Right lung (tissue), 5 donors: ENCODE results near the gene SORCS3. TPM values are rescaled to one million over a fixed set of nuclear protein-coding genes. Genes with fewer than 3 reads are reported as not detected.

Experiments used
- DNase-seq, 2 donors: peaks; one replicate each; pipeline ENCODE4 v3.0.0-alpha.2; 2013
- polyA plus RNA-seq, 5 donors: library from polyadenylated mRNA; unstranded; fragments of 120-200 nt; gene quantifications; one replicate each; pipeline versions ENCODE4 v1.2.1 to v1.2.3, GENCODE V29; 2013; ENCODE audit warnings: inconsistent platforms in 1 of 5, low replicate concordance in 1 of 5; ENCODE audit not compliant: insufficient read length in 5 of 5, insufficient read depth in 1 of 5

The SORCS3 gene
- polyA plus RNA-seq, 5 donors, result 0.03 to 0.12 (median 0.09) TPM

DNA sequence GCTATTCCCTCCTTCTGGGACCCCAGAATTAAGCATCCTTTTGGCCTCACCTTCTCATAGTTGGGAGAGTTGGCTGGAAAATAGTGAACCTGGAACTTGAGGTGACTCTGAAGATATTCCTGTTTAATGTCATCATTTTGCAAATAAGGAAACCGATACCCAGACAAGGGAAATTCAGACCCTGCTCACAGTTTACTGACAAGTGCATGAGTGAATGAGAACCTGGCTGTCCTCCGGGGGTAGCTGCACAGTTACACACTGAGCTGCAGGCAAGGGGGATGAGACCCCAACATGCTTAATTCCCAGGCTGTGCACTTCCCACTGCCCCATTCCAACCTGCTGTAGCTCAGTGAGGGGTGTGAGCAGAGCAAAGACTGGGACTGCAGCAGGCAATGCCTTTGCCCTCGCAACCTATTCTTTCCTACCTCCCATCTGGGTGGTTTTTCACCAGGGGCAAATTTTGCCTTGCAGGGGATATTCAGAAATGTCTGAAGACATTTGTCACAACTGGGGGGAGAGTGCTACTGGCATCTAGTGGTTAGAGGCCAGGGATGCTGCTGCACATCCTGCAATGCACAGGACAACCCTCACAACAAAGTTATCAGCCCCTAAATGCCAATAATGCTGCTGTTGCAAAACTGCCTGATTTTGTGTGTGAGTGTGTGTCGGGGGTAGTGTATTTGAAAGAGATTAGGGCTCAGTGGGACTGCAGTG lies 136.2 kb downstream of the SORCS3 start:
- no peak for DNase-seq

DNA sequence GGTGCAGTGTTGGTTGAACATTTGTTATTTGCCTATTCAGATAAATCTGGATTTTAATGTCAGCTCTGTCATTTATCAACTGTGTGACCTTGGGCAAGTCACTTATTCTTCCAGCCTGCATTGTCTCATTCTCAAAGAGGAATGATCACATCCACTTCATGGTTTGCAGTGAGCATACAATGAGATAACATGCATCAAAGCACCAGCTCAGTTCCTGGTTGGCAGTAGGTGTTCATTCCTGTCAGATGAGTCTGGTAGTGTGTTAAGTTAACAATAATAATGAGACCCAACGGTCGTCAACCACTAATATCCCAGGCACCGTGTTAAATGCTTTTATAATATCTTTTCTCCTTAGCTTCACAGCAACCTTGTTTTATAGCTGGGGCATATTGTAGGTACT lies 137.3 kb downstream of the SORCS3 start:
- no peak for DNase-seq

DNA sequence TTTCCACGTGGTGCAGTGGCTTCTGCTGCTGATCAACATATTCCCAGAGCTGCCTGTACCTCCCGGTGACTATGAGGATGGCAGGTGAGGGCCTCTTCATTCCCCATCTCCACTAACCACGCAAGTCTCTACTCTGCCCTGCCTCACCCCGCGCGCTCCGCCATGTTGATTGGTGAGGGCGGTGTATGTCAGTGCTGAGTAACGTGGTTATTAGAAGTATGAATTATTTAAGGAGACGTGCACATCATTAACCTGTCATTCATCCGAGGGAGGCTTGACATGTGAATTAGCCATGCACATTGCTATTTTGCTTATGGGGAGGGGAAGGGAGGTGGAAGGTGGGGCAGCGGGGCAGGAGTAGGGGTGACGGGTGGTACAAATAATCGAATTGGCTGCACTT lies 138.6 kb downstream of the SORCS3 start:
- no peak for DNase-seq

DNA sequence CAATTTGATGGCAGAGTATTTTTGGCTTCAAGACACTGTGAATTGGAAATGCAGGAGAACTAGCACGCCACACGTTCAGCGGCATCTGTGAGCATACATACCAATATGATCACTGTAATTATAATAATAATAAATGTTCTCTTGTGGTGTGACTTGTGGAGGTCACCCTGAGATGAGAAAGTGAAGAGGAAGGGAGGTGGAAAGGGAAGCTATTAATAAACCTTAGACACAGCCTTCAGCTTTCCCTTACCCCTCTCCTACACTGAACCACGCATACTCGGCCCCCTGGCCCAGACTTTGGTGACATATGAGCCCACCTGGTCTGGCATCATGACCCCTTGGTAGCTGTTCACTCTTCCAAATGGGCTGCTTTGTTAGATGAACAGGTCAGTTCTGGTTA lies 139.1 kb downstream of the SORCS3 start:
- DNase-seq, result no peak

DNA sequence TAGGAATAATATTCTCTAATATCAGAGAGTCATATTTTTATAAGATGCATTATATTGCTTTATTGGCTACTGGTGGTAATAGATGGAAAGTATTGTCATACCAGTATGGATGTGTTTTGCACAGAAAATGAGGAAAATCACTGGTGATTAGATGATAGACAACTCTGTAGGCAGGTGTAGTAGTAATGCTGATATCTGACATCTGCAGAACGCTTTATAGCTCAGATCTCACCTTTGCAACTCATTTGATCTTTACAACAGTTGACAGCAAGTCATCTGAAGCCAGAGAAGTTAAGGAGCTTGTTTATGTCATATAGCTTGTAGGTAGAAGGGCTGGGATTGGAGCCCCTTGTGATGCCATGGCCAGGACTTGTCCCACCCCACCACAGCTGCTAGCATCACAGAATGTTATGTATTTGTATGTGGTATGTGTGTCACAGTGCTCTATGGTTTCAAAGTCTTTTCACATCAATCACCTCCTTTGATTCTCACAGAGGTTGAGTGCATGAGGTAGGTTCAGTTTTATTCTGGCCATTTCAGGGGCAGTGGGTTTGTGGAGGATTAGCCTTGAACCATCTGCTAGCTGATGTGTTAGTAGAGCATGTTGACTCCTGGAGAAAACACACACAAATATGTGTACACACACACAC lies 140.0 kb downstream of the SORCS3 start:
- DNase-seq, result no peak

DNA sequence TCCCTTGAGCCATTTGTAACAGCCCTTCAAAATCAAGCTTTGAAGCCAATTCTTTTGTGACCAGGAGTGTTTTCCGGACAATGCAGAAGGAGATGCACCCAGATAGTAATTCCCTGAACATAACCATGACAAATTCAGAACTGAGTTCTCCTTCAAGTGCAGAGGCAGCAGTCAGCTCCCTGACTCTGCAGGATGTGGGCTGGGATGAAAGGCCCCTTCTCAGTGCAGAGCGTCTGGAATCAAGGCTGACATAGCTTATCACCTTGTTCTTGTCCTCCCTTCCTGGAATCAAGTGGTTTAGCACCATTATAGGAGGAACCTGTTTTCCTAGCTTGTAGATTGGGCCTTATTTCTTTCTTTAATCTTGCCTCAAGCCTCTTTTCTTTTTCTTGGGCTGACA lies 143.4 kb downstream of the SORCS3 start:
- peak in 1 of 2 donors; percentile 11 for DNase-seq

DNA sequence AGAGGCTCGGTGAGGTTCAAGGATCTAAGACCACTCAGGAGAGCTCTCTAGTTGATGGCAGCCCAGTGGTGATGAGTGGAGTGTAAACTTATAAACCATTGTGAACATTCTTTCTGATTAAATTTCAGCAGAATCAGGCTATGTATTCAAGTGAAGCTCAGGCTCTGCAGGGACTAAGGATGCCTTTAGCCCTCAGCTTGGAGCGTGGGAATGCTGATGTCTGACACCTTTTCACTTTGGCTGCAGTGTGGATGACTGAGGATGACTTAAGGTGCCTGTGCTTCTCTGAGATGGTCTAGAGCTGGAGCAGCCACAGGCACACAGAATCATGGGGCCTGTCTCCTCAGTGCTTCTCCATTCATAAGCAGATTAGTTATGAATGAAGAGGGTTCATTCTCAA lies 150.4 kb downstream of the SORCS3 start:
- no peak for DNase-seq

DNA sequence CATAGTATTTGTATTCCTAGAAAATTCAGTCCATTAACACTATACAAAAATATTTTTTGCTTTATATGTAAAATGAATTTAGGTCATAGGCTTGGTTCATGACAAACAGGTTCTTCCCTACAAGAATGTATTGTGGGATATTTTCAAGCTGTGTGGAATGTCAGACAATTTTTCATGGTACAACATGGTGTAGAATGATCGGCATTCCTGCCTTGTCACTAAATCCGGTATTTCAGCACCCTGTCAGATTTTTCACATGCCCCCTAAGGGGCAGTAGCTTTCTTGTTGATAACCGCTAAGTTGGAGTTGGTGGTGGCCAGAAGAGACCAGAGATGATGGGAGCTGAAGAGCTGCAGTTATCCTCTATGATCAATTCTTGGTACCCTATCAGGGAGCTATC lies 154.3 kb downstream of the SORCS3 start:
- no peak for DNase-seq

DNA sequence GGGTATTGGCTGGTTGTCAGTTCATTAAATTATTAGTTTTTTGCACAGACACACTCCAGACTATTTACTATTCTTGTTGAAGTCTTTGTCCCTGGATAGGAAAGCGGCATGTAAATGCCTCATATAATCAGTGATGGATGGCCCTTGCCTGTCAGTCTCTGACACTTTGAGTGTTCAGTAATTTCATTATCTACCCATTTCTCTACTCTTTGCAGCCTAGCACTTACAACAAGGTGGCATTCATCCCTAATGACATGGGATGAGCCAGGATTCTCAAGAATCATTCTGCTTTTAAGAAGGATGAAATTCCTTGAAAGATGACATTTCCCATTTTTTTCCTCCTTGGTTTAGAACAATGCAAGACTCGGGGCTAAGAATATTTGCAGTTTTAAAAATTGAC lies 155.7 kb downstream of the SORCS3 start:
- DNase-seq, result no peak

DNA sequence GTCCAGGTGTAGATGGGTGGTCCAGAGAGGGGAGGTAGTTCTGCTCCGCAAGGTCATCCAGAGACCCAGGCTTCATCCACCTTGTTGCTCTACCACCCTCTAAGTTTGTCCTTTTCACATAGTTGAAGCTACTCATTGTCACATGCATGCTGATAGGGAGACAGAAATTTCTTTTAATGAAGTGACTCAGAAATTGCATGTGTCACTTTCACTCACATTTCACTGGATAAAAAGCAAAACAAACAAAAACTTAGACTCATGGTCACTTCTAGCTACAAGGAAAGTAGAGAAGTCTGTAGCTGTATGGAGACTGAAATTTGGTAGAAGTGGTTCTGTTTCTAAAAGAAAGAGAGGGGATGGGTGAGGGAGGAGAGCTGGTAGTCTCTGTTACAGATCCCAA lies 161.9 kb downstream of the SORCS3 start:
- DNase-seq, result no peak

DNA sequence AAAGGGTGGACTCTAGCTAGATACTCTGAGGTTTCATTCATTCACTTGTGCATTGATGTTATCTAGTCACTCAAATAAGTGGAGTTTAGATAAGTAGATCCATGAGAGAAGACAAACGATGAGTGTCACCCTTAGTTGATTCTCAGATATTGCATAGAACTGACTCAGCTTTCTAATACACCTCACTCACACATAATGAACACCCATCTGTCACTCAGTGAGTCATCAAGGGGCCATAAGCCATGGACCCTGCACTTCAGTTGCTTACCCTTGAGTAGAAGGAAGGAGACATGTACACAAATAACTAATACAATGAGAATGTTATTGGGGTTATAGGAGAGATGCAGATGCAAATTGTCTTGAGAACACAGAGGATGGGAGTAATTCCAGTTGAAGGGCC lies 163.8 kb downstream of the SORCS3 start:
- DNase-seq, result no peak

DNA sequence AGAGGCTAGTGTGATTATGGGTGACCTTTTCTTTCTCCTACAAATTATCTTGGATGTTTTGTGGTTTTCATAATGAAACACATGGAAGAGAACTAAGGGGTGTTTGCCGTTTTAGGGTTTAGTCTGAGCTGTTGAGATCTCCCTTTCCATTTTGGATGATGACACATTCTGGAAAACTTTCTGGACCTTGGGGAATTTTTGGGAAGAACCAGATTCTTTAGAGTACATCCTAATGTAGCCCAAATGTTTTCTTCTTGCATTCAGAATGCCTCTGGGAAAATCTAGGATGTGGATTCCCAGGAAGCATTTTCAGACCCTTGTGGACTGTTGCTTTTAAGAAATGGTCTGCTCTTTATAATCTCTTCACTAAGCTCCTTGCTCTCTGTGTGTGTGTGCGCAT lies 165.7 kb downstream of the SORCS3 start:
- DNase-seq, result no peak

DNA sequence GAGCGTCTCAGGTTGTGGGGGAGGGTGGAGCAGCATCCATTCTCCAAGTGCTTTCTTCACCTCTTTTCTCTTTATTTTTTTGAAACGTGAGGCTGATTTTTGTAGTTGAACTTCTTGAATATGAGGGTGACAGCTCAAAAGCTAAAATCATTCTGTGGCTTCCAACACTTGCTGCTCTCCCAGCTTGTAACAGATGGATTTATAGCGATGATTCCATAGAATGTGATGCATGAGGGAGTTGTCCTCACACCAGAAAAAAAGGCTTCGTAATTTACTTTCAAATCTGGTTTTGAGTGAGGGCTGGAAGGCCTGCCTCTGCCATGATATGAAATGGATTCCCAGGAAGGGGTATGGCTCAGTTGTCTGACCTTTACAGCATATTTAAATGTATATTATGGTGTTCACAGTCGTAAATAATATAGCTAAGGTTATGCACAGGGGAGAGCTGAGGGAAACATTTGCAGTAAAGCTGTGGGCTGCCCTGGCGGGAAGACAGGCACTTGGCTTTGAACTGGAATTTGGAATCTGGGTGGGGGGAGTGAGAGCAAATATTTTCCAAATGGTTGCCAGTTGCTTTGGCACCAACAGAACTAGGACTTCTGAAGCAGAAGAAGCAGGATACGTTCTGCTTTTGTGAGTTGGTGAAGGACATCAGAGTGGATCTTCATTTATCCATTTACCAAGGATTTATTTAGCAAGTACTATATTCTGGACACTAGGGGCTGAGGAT lies 166.7 kb downstream of the SORCS3 start:
- DNase-seq, result no peak

DNA sequence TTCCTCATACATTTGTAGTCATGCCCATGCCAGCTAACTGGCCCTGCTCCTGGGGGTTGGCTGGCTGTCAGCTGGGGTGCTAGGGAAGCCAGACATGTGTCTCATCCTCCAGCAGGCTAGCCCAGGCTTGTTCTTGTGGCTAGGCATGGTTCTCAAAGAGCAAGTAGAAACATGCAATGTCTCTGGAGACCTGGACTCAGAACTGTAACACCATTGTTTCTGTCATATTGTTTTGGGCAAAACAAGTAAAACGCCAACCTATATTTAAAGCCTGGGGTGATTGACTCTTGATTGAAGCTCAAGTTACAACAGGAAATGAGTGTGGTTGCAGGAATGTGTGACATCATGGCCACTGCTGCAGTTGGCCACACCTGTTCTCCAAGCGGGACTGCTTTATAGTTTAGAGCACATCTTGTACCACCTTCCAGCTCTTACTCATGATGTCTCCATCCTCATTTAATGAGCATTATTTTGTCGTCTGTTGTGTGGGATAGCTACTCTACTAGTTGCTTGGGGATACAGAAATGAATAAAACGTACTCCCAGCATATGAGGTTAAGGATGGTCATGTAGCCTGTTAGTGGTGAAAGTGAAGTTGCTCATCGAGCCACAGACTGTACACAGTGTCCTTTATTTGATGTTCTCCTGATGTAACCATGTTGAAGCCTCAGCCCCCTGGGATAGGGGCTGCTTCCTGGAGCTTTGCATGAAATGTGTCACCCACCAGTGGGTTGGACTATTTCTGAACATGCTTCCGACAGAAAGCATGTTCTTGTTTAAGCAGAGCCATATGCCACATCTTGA lies 168.4 kb downstream of the SORCS3 start:
- no peak for DNase-seq

DNA sequence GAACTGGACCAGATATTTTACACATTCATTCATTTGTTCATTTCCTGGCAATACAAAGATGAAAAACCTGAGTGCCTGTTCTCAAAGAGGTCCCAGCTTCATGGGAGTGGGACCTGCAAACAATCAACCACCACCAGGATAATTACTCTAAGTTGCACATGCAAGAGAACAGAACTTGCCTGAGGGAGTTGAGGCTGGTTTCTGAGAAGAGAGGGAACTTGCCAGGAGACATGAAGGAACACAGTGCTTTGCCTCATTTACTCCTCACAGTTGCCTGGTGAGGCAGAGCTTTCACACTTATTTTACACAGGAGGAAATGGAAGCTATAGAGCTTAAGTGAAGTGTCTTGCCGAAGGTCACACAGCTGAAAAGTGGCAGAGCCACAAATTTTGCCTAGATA lies 170.1 kb downstream of the SORCS3 start:
- no peak for DNase-seq

DNA sequence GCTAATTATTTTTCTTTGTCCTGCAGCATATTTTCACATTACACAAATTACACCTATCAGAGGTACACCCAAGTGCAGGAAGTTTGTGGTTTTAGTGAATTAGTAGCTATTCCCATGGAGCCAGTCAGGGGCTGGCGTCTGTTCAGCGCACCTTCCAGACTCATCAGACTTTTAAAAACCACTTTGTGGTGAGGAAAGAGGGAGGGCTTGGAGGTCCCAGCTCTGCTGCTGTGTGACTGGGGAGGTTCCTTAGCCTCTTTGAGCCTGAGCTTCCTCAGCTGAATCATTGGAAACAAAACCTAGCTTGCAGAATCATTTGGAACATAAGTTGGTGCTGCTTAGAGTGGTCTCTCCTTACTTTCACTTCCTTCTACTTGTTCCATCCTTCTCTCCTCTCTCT lies 175.4 kb downstream of the SORCS3 start:
- DNase-seq, result no peak

DNA sequence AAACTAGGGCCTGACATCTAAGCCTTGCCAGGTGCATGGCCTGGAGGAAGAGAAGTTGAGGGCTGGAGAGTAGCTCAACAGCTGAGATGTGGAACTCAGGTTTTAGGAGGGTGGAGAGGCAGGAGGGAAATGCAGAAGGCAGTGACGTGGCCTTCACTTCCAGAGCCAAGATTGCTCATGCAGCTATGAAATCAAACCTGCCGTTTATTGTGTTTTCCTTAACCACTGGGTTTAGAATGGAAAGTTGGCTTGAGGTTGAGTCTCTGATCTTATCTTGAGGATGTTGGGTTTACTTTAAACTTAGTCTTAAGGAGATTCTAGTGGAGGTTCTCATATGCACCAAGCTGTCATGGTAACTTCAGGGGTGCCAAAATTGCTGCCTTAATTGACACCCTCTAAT lies 178.6 kb downstream of the SORCS3 start:
- no peak for DNase-seq

DNA sequence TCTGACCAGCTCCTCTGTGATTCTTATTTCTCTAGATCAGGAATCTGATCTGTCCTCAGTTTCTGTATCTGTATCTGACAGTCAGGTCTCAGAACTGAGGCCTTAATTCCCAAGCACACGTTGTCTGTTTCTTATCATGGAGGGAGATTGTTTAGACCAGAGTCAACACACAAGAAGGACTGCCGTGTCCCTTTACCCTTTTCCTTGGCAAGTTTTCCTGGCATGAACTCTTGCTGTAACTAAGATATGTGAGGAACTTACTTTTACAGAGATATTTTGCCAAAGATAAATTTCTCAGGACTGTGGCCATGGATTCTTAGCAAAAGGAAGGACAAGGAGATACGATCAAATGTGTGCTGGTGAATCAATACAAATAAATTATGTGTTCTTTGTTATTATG lies 181.0 kb downstream of the SORCS3 start:
- DNase-seq, result no peak

DNA sequence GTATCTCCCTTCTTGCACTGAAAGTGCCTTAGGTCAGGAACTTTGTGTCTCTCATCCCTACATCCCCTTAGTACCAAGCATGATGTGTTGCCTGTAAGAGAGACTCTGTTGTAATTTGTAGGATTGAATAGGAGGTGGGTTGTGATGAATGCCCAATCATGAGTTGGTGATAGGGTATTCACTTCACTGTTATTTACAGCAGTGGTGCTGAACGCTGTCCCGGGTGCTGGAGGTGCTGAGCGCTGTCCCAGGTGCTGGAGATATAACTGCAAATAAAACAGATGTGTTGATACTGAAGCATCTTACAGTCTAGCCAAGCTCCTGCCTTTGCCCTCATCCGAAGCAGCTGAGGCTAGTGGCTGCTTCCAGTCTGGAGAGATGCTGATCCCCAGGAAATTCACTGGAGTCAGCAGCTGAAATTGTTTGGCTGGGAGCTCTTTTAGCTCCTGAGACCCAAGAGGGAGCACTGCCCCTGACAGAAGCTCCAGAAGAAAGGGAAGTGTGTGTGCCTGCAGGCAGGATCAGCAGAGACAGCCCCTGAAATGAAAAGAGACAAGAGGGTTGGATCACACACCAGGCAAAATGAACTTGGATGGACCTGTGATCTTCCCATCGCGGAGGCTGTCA lies 183.4 kb downstream of the SORCS3 start:
- DNase-seq, result peak; percentile 46 to 51

DNA sequence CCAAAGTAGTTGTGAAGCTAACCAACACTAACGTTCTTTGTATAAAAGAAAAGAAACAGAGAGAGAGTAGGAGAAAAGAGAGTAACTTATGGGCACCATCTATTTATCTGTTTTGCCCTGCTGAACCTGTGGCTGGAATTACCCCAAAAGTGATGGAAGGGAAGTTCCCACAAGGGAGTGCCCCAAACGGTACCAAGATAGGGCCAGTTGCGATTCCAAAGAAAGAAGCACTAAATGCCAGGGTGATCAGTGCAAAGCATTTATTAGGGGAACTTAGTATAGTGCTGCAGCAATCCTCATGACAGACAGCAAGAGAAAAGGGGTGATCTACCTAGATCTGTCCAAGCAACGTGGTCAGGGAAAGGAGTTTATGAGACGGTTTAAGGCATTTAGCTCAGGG lies 190.2 kb downstream of the SORCS3 start:
- DNase-seq, result no peak

DNA sequence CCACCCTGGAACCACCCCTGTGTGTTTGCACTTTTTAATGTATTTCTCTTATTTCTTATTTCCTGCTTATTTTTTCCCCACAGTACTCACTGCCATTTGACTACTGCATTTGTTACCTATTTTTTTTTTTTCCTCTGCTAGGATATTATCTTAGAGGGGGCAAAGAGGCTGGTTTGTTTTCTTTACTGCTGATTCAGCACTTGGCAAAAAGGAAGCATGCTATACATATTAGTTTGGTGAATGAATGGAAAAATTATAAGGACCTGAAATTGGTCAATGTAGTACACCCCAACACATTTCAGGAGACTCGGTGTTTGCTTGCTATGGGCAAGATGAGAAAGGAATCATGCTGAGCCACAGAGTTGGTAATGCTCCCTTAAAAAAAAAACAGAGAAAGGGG lies 193.5 kb downstream of the SORCS3 start:
- no peak for DNase-seq

DNA sequence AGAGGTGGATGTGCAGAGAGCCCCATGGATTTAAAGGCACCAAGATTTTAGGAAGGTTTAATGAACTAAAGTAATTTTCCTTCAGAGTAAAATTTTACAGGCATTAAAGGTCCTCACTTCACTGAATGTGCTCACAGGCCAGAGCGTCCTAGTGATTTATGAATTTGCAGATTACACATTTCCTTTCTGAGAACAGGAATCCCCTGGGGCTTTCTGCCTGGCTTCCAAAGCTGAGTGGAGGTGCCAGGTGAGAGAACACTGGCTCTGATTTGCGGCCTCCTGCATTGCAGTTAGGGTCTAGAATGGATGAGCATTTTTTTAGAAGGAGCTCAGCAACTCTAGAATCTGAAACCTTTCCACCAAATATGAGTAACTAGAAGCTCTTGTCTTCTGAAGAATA lies 194.3 kb downstream of the SORCS3 start:
- DNase-seq, result no peak
